Fibroblast of villous mesenchyme (primary cell): ENCODE measurements around the gene MBP. TPM values are rescaled to one million over a fixed set of nuclear protein-coding genes. Genes with fewer than 3 reads are reported as not detected.

Experiments used
- DNase-seq: peaks from one replicate; pipeline ENCODE4 v3.0.0-alpha.2; 2010; ENCODE audit warnings: low read depth
- H3K4me3 ChIP-seq: 2 replicates; pipeline ENCODE4 v1.5.1; 2011; ENCODE audit warnings: low read depth, mild to moderate bottlenecking, low read length
- CTCF ChIP-seq: IDR thresholded peaks from 2 replicates; pipeline ENCODE4 v1.5.1; 2012; ENCODE audit warnings: low read depth, mild to moderate bottlenecking, low read length; ENCODE audit not compliant: insufficient read depth
- total RNA-seq: library from RNA; depleted of rRNA; stranded (reverse); fragments of >200 nt; gene quantifications from 2 replicates; pipeline ENCODE4 v1.2.3, GENCODE V29; 2012

Gene MBP
- total RNA-seq, 1 donor: 3.9 TPM

- DNase-seq: no peak
- no peak for TF ChIP-seq CTCF
- H3K4me3 ChIP-seq: no peak overlapping the region
These were observed 154.8 kb downstream of the MBP start for GRCh38 chr18:76977684-76978232.

- H3K4me3 ChIP-seq: no peak overlapping the region
- DNase-seq: no peak
- TF ChIP-seq CTCF: no peak
These were observed 155.4 kb downstream of the MBP start for GRCh38 chr18:76977108-76977621.

- no peak overlapping the region for H3K4me3 ChIP-seq
- no peak for DNase-seq
- no peak for TF ChIP-seq CTCF
These were observed 156.9 kb downstream of the MBP start for GRCh38 chr18:76975577-76976110.

GRCh38 chr18:76974386-76974785 is 158.2 kb downstream of the MBP start:
- DNase-seq: no peak
- H3K4me3 ChIP-seq: no peak overlapping the region
- no peak for TF ChIP-seq CTCF

GRCh38 chr18:76973520-76974266 is 158.9 kb downstream of the MBP start:
- DNase-seq: no peak
- no peak overlapping the region for H3K4me3 ChIP-seq
- TF ChIP-seq CTCF: no peak

- no peak for TF ChIP-seq CTCF
- H3K4me3 ChIP-seq: no peak overlapping the region
- no peak for DNase-seq
These were observed 159.6 kb downstream of the MBP start for GRCh38 chr18:76972846-76973519.
